GM21619 (cell line): Measurements from ENCODE around the gene NLRP3.
"Not testable (repeated sequence)": the region's sequence is repeated elsewhere in the genome, so short reads cannot be mapped to it uniquely, and the experiment has no call there.

Experiments
- ATAC-seq: cut with Tn5 transposase; IDR thresholded peaks from one replicate; pipeline ENCODE4 v1.9.1; 2021; ENCODE audit not compliant: unreplicated experiment

NLRP3 gene

DNA sequence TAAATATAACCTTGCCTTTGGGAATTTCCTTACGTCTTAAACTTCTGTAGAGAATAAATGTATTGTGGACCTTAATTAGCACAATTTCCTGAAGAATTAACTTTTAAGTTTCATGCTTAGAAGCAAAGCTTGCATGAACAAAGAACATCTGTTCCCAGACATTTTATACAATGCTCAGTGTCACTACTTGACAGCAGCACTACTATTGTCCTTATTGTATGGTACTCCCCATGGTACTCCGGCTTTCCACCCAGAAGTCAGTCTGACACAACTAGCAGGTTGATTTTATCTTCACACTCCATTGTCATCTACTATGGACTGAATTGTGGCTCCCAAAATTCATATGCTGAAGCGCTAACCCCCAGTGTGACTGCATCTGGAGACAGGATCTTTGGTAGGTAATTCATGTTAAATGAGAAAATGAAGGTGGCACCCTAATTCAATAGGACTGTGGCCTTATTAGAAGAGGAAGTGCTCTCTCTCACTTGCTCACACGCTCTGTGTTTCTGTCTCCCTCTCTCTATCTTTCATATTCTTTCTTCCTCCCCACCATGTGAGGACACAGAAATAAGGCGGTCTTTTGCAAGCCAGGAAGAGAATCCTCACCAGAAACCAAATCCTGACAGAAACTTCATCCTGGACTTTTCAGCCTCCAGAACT, 52.6 kb downstream of the NLRP3 start:
- no peak for ATAC-seq

- ATAC-seq, result no peak
These were observed 53.2 kb downstream of the NLRP3 start for GRCh38 chr1:247469141-247469535.

DNA sequence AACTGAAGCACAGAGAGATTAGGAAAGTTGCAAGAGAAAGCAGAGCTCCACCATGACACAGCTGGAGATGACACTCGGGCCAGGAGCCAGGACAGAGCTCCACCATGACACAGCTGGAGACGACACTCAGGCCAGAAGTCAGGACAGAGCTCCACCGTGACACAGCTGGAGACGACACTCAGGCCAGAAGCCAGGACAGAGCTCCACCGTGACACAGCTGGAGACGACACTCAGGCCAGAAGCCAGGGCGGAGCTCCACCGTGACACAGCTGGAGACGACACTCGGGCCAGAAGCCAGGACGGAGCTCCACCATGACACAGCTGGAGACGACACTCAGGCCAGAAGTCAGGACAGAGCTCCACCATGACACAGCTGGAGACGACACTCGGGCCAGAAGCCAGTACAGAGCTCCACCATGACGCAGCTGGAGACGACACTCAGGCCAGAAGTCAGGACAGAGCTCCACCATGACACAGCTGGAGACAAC, 55.0 kb downstream of the NLRP3 start:
- not testable (repeated sequence) for ATAC-seq

DNA sequence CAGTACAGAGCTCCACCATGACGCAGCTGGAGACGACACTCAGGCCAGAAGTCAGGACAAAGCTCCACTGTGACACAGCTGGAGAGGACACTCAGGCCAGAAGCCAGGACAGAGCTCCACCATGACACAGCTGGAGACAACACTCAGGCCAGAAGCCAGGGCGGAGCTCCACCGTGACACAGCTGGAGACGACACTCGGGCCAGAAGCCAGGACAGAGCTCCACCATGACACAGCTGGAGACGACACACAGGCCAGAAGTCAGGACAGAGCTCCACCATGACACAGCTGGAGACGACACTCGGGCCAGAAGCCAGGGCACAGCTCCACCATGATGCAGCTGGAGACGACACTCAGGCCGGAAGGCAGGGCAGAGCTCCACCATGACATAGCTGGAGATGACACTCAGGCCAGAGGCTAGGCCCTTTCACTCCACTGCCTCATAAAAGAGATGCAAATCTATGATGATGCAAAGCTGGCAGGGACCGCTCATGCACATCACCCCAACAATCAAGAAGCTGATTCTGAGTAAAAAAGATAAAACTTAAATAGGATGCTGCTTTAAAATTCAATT, 55.6 kb downstream of the NLRP3 start:
- ATAC-seq, result no peak

- ATAC-seq, result no peak
These were observed 56.1 kb downstream of the NLRP3 start for GRCh38 chr1:247472035-247472434.

- no peak for ATAC-seq
These were observed 58.4 kb downstream of the NLRP3 start for GRCh38 chr1:247474367-247474766.

DNA sequence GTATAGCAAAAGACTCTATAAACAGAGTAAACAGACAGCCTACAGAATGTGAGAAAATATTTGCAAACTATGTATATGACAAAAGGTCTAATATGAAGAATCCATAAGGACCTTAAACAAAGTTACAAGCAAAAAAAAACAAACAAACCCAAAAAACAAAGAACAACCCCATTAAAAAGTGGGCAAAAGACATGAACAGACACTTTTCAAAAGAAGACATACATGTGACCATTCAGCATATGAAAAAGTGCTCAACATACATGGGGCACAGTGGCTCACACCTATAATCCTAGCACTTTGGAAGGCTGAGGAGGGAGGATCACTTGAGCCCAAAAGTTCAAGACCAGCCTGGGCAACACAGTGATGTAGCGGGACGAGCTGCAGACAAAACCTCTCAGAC, 59.8 kb downstream of the NLRP3 start:
- ATAC-seq, result no peak

DNA sequence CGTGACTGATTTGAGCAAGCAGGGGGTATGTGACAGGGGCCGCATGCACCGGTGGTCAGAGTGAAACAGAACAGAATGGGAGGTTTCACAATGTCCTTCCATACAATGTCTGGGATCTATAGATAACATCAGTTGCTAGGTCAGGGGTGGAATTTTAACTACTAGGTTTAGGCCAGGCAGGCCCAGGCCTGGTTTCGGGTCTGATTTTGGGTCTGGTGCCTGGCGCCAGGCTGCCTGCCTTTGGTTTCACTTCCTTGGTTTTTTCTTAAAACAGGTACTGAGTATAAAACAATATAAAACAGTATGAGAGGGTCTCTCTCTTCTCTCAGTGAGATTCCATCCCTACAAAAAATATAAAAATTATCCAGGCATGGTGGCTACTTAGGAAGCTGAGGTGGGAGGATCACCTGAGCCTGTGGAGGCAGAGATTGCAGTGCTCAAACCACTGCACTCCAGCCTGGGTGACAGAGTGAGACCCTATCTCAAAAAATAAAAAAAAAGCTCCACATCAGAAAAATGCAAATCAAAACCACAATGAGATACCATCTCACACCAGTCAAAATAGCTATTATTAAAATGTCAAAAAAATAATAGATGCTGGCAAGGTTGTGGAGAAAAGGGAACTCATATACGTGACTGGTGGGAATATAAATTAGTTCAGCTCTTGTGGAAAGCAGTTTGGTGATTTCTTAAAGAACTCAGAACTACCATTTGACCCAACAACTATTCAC, 60.5 kb downstream of the NLRP3 start:
- ATAC-seq, result not testable (repeated sequence)

DNA sequence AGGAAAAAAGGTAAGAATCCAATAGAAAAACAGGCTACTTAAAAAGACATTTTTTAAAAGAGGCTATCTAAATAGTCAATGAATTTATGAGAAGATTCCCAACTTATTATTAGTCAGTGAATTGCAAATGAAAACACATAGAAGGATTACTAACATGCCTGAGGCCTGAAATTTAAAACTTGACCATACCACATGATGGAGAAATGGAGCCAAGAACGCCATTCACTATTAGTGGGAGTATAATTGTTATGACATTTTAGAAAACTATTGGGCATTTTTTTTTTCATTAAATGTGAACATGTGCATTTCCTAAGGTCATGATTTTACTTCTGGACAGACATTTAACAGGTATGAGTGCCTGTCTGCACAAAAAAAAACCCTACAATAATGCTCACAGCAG, 66.8 kb downstream of the NLRP3 start:
- no peak for ATAC-seq

DNA sequence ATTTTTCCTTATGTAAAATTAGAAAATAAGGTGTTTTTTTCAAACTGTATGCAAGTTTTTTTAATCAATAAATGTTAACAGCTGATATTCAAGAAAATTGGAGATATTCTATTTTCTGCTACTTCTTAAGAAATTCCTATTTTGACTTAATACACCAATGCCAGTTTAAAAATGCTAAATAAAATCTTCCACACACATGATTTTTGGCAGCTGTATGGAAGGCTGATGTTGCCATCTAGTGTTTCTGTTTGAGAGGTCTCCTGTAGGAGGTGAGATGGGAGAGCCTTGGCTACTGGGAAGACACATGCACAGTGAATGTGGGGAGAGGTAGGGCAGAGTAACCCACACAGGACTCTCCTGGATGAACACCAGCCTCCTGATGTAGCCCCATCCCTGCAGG, 71.1 kb downstream of the NLRP3 start:
- ATAC-seq, result peak; percentile 81

DNA sequence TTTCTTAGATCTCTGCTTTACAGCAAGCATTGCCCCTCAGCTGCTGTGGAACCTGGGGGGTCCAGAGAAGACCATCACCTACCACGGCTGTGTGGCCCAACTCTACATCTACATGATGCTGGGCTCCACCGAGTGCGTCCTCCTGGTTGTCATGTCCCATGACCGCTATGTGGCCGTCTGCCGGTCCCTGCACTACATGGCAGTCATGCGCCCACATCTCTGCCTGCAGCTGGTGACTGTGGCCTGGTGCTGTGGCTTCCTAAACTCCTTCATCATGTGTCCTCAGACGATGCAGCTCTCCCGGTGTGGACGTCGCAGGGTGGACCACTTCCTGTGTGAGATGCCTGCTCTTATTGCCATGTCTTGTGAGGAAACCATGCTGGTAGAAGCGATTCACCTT, 75.4 kb downstream of the NLRP3 start:
- no peak for ATAC-seq

DNA sequence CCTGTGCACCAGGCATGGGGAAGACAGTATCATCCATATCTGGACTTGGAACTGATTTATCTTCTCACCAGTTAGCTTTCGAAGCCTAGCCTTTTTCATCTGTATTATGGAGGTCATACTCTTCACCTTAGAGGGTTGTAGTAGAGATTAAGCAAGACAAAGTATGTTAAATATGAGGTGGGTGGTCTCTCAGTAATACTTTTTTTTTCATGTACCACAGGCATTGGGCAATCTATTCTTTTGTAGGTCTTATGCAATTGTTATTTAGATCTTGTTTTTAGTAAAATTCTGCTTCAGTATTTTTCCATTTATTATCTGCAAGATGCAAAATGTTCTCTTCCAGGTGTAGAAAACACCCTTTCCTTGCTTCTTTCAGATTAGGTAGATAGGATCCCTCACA, 77.1 kb downstream of the NLRP3 start:
- no peak for ATAC-seq

DNA sequence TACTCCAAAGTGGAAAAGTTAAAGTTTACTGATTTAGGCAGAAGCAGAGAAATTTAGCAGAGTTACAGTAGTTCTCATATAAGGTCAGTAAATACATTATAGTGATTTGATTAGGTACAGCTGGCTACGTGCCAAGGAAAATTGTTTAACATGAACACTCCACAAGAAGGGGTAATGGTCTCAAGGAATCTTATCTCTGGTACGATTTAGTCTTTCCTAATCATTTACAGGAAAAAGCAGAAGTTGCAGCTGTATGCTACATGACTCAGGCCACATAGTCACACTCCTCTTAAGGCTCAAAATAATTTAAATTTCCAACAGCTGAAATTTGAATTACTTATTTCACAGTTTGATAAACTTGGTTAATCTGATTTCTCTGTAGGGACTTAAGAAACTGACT, 78.8 kb downstream of the NLRP3 start:
- ATAC-seq, result peak; percentile 69

DNA sequence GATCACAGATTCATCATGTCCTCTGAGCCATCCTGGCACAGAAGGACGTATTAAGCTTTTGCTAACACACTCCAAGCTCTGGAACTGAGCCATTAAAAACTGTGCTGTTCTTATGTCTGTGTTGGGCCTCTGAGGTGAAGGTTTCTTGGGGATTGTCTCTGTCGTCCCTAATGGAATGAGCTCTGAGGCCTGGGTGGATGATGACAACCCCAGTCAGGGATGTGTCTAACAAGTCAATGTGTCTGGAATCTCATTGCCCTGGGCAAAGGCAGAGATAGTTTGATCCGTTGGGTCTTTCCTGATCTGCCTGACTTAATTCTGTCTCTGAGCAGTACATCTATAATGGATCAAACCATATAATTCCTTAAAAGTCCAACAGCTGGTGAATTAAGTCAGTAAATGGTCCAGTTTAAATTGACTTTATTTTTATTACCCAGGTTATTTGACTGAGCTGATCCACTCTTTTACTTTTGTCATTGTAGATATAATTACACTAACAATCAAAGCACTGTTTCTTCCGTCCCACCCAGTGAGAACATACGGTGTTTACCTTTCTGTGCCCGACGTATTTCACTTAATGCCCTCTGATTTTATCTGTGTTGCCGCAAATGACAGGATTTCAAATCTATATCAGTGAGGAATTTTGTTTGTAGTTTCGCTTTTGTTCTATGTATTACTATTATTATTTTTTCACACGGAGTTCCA, 80.8 kb downstream of the NLRP3 start:
- no peak for ATAC-seq
